ENCODE measurements around the gene METTL26. TPM values are rescaled to one million over a fixed set of nuclear protein-coding genes. Genes with fewer than 3 reads are reported as not detected.

Gene METTL26
- total and polyA plus RNA-seq, 2 of the 4 experiments (the other 2 are of a cell fraction) = 46.8 to 128 TPM

GRCh38 chr16:683396-684070, 47.4 kb upstream of the METTL26 start:
- intact Hi-C loops (cut with micrococcal nuclease) (no loop called here), dilution Hi-C loops (cut with HindIII; ENCODE audit: low sequenced_read_pairs, unreplicated experiment) (no loop called here), in situ Hi-C loops (cut with MboI; ENCODE audit: low sequenced_read_pairs) (no loop called here)
- Histone ChIP-seq H3K56ac (ENCODE audit: extremely low read depth, insufficient read depth, low read length) (no peak overlapping the region), H4K8ac (ENCODE audit: low read depth in 2 of 2, low read length in 2 of 2) (peak overlapping the region; percentile 28 to 73; a peak in 2 of 4 replicates), H3K36me3 (ENCODE audit: control insufficient read depth, insufficient read depth, low read length) (peaks cover 41% of the 10 kb centered on the region), H3K4ac (ENCODE audit: low read depth, low read length) (peak overlapping the region; percentile 63), H2BK15ac (ENCODE audit: low read depth, low read length) (no peak overlapping the region), H4K5ac (ENCODE audit: low read depth, low read length) (0 out of 2 replicates have a peak overlapping the region, but pooled peaks have one; percentile 32), H2AK5ac (ENCODE audit: low read depth, low read length) (peak overlapping the region; percentile 87), H4K20me1 (ENCODE audit: insufficient read depth, low read length) (peaks cover 34% of the 10 kb centered on the region), H4K91ac (ENCODE audit: insufficient read depth, low read depth, low read length) (no peak overlapping the region; the same call in 1 of the 2 replicates), H3K27ac (ENCODE audit: insufficient read depth, low read length) (peak overlapping the region; percentile 54), H3K4me3 (ENCODE audit: insufficient read depth, low read depth, low read length) (peak overlapping the region; percentile 81), H2BK20ac (ENCODE audit: low read depth, low read length) (no peak overlapping the region), H3K9me1 (ENCODE audit: insufficient read depth, low read length) (peaks cover 15% of the 10 kb centered on the region), H3K23ac (ENCODE audit: low read depth, low read length) (no peak overlapping the region), H3K14ac (replicated peaks; ENCODE audit: low read depth, low read length) (no peak overlapping the region), H3K4me1 (ENCODE audit: control insufficient read depth, insufficient read depth, low read length) (peaks cover 20% of the 10 kb centered on the region), H3K4me2 (ENCODE audit: low read depth, low read length) (peak overlapping the region; percentile 85), H2BK5ac (ENCODE audit: low read depth, low read length, poor library complexity, severe bottlenecking) (peak overlapping the region; percentile 29), H3K27me3 (ENCODE audit: control insufficient read depth, insufficient read depth, low read length) (no peaks in the 10 kb centered on the region), H2AFZ (replicated peaks; ENCODE audit: low read length, poor library complexity) (peak overlapping the region; percentile 87), H2AK9ac (replicated peaks; ENCODE audit: low read depth, low read length, poor library complexity) (peak overlapping the region; percentile 93), H2BK120ac (ENCODE audit: low read depth, low read length) (no peak overlapping the region), H3K18ac (ENCODE audit: low read depth, low read length) (no peak overlapping the region), H3K79me1 (ENCODE audit: low read depth in 1 of 2, low read length in 2 of 2) (peaks cover 9 to 54% of the 10 kb centered on the region in 2 experiments; a peak in 3 of 4 replicates), H3K9ac (ENCODE audit: low read depth, low read length) (peak overlapping the region; percentile 72), H3K9me3 (ENCODE audit: control insufficient read depth, insufficient read depth, low read length) (no peaks in the 10 kb centered on the region)
- no TSS peak for BruUV-seq (replicated peaks)
- DNase-seq (no peak), ATAC-seq (ENCODE audit: low read depth) (no peak)
- CTCF ChIA-PET = interaction anchor here (0.7 kb wide), 1 partner anchor 163 kb away, joined by 3 read pairs; no protein-coding TSS in a partner anchor
- TF ChIP-seq USF2 (IDR thresholded peaks at IDR 0.05; ENCODE audit: low read depth, low read length) (no peak), MAFK (IDR thresholded peaks at IDR 0.05; ENCODE audit: low read depth, low read length) (no peak), CEBPB (IDR thresholded peaks at IDR 0.05; ENCODE audit: low read depth, low read length) (no peak), RAD21 (IDR thresholded peaks at IDR 0.05; ENCODE audit: low read length) (no peak), NFE2L2 (IDR thresholded peaks at IDR 0.05; ENCODE audit: low read depth, low read length) (no peak), MXI1 (IDR thresholded peaks at IDR 0.05; ENCODE audit: borderline replicate concordance, low read depth, low read length) (no peak), ELK1 (IDR thresholded peaks at IDR 0.05; ENCODE audit: borderline replicate concordance, low read depth, low read length) (no peak), MAZ (IDR thresholded peaks at IDR 0.05; ENCODE audit: borderline replicate concordance, low read depth, low read length) (no peak), FOS (IDR thresholded peaks at IDR 0.05; ENCODE audit: low read depth, low read length) (no peak), POLR2A (IDR thresholded peaks at IDR 0.05; ENCODE audit: low read depth, low read length) (no peak), RCOR1 (IDR thresholded peaks at IDR 0.05; ENCODE audit: insufficient replicate concordance, low read length) (no peak)
- POLR2A ChIA-PET (ENCODE audit: unreplicated experiment) = no interaction called here
- WGBS, 2 experiments (ENCODE audit: extremely low coverage in 2 of 2, insufficient read length in 1 of 2) = 13% methylated on average over 36 of the region's 57 CpGs; no CpG with 5 or more reads in 1 of the 2 experiments

Measured in IMR-90 (cell line).